ENCODE measurements around the gene SCYL2. TPM values are rescaled to one million over a fixed set of nuclear protein-coding genes. Genes with fewer than 3 reads are reported as not detected.
"Not testable (repeated sequence)": the region's sequence is repeated elsewhere in the genome, so short reads cannot be mapped to it uniquely, and the experiment has no call there.

SCYL2 gene
- total and polyA plus RNA-seq, 10 of the 15 experiments (the other 5 are each of a cell fraction or from before 2014, with no cell fraction given): 5.4 to 34.3 (median 26.9) TPM

GRCh38 chr12:100221523-100221922 lies 45.5 kb upstream of the SCYL2 start (continued):
- TF ChIP-seq, protein P1, sequence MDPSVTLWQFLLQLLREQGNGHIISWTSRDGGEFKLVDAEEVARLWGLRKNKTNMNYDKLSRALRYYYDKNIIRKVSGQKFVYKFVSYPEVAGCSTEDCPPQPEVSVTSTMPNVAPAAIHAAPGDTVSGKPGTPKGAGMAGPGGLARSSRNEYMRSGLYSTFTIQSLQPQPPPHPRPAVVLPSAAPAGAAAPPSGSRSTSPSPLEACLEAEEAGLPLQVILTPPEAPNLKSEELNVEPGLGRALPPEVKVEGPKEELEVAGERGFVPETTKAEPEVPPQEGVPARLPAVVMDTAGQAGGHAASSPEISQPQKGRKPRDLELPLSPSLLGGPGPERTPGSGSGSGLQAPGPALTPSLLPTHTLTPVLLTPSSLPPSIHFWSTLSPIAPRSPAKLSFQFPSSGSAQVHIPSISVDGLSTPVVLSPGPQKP (IDR thresholded peaks at IDR 0.05; ENCODE audit: low read depth, low read length): no peak
- TF ChIP-seq, protein P2, sequence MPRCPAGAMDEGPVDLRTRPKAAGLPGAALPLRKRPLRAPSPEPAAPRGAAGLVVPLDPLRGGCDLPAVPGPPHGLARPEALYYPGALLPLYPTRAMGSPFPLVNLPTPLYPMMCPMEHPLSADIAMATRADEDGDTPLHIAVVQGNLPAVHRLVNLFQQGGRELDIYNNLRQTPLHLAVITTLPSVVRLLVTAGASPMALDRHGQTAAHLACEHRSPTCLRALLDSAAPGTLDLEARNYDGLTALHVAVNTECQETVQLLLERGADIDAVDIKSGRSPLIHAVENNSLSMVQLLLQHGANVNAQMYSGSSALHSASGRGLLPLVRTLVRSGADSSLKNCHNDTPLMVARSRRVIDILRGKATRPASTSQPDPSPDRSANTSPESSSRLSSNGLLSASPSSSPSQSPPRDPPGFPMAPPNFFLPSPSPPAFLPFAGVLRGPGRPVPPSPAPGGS (IDR thresholded peaks at IDR 0.05; ENCODE audit: borderline replicate concordance, insufficient read depth, low read depth, low read length, poor library complexity, severe bottlenecking): no peak
- no peak for TF ChIP-seq ETV6 (conservative IDR thresholded peaks at IDR 0.05 in 1 of 2, IDR thresholded peaks at IDR 0.05 in 1 of 2; ENCODE audit: borderline replicate concordance in 1 of 2, low read depth in 1 of 2)

GRCh38 chr12:100222173-100222572 lies 44.8 kb upstream of the SCYL2 start:
- FAIRE-seq; in situ Hi-C loops (cut with MboI); DNase-seq (ENCODE audit: low read depth, low spot score); H3K4me3 ChIP-seq; SMC1A ChIA-PET (ENCODE audit: uncharacterized antibody, unreplicated experiment); H3K9me3 ChIP-seq (replicated peaks; ENCODE audit: control insufficient read depth, insufficient read depth, low read length); H3K79me2 ChIP-seq (ENCODE audit: control insufficient read depth, insufficient read depth, low read length); H3K27ac ChIP-seq (ENCODE audit: control insufficient read depth, insufficient read depth); H4K20me1 ChIP-seq (ENCODE audit: control insufficient read depth, insufficient read depth); H3K4me1 ChIP-seq (ENCODE audit: control insufficient read depth, insufficient read depth, low read length); H3K9ac ChIP-seq (ENCODE audit: control insufficient read depth, insufficient read depth, low read length); H3K36me3 ChIP-seq (ENCODE audit: control insufficient read depth in 2 of 2, insufficient read depth in 2 of 2, low read length in 1 of 2); H3K4me2 ChIP-seq (ENCODE audit: control insufficient read depth, insufficient read depth); ATAC-seq; CTCF ChIA-PET; H2AFZ ChIP-seq (ENCODE audit: control insufficient read depth, low read depth, low read length); H3K27me3 ChIP-seq (replicated peaks in 1 of 2; ENCODE audit: control insufficient read depth in 2 of 2, insufficient read depth in 2 of 2, low read length in 1 of 2); intact Hi-C loops (cut with micrococcal nuclease; ENCODE audit: unreplicated experiment); BruUV-seq (replicated peaks): not testable (repeated sequence)
- POLR2A ChIA-PET: interaction anchor here (0.6 kb wide), 1 partner anchor 124 kb away, joined by 3 read pairs; no protein-coding TSS in a partner anchor
- RAD21 ChIA-PET (ENCODE audit: unreplicated experiment): interaction anchor here (1.3 kb wide), 1 partner anchor 13 kb away, joined by 4 read pairs; no protein-coding TSS in a partner anchor
- WGBS (ENCODE audit: insufficient coverage, insufficient replicate concordance, low lambda C conversion rate, missing lambda C conversion rate): 89% methylated on average over 5 of the region's 6 CpGs

Data from GM12878 (cell line).